HepG2 (cell line): ENCODE results near the gene EID3.

Experiments used
- ETV6 ChIP-seq: sonication (generic); formaldehyde crosslinking; conservative IDR thresholded peaks from 2 replicates; pipeline ENCODE4 v1.4.0; 2020; ENCODE audit warnings: missing genetic modification reagents
- KDM6A ChIP-seq: IDR thresholded peaks from 2 replicates; pipeline ENCODE4 v1.6.1; 2016; ENCODE audit warnings: low read depth
- NR2F6 ChIP-seq, 2 experiments: IDR thresholded peaks; 2 replicates each; pipeline ENCODE4 v1.6.1; 2016; ENCODE audit warnings: antibody characterized with exemption in 1 of 2, mild to moderate bottlenecking in 1 of 2
- SMAD3 ChIP-seq: sonication (generic); formaldehyde crosslinking; IDR thresholded peaks from 2 replicates; pipeline ENCODE4 v1.4.0; 2020; ENCODE audit warnings: missing genetic modification reagents
- ZNF879 ChIP-seq: sonication (generic); formaldehyde crosslinking; IDR thresholded peaks from 2 replicates; pipeline ENCODE4 v1.8.1; 2023; ENCODE audit warnings: missing genetic modification reagents

DNA sequence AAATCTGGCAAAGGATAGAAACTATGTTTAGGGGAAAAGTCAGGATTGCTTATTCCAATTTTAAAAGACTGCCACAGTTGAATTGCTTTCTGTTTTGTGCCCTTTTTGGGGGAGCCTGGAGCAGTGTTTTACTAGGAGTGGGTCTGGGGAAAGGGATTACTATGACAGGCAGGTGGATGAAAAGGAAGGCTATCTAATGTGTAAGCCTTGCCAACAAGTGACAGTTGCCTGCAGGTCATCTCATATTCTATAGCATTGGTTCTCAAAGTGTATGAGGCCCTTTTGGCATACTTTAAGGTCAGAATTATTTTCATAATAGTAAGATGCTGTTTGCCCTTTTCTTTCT lies 4.1 kb downstream of the EID3 start:
- TF ChIP-seq ETV6 (CRISPR knock-in tag) (no peak), SMAD3 (CRISPR knock-in tag) (no peak), KDM6A (CRISPR knock-in tag) (no peak), NR2F6 (IDR thresholded peaks at IDR 0.05) (no peak), NR2F6 (CRISPR knock-in tag; IDR thresholded peaks at IDR 0.05) (no peak), ZNF879 (CRISPR knock-in tag) (no peak)
